Esophagus muscularis mucosa (tissue), 4 donors: ENCODE results near the gene SHB.

Source experiments
- CTCF ChIP-seq, 3 experiments: fragments of 200-600 bp in 2 of 3; fragments of 450-650 bp in 1 of 3; sonication (generic) in 2 of 3; IDR thresholded peaks; one replicate each; pipeline ENCODE4 v1.5.1; 2017 to 2019; ENCODE audit warnings: antibody characterized with exemption in 3 of 3, mild to moderate bottlenecking in 2 of 3, moderate library complexity in 1 of 3
- EP300 ChIP-seq: sonication (generic); formaldehyde crosslinking; IDR thresholded peaks from one replicate; pipeline ENCODE4 v1.6.1; 2017; ENCODE audit warnings: antibody characterized with exemption
- POLR2A ChIP-seq: fragments of 450-650 bp; IDR thresholded peaks from one replicate; pipeline ENCODE4 v1.6.1; 2017; ENCODE audit warnings: antibody characterized with exemption, moderate library complexity, mild to moderate bottlenecking, low read depth
- POLR2AphosphoS5 ChIP-seq, 2 donors: sonication (generic); formaldehyde crosslinking; IDR thresholded peaks; one replicate each; pipeline ENCODE4 v1.6.1; 2017; ENCODE audit warnings: antibody characterized with exemption in 2 of 2

DNA sequence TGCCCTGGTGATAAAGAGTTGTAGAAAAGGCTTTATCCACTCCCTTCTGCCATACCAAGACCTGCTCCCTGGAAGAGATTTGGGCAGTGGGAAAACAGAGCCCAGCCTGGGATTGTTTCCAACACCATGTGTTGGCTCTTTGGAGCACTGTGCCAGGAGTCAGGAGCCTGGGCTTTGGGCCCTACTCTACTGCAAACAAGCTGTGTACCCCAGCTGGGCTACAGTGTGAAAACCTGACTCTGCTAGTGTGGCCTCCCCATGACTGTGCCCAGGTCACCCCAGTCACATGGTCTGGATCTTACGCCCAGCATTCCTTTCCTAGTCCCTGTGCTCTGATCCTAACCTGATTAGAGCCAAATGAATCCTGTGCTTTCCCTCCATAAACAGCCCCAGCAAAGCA lies 39.3 kb upstream of the SHB start:
- TF ChIP-seq POLR2AphosphoS5 (IDR thresholded peaks at IDR 0.05), result no peak
- TF ChIP-seq CTCF (IDR thresholded peaks at IDR 0.05), result no peak
- TF ChIP-seq POLR2A, result no peak
- no peak for TF ChIP-seq EP300
